HS-5 (cell line): ENCODE data around the gene DISP2.

Source experiments
- DNase-seq: peaks from one replicate; pipeline ENCODE4 v3.0.0-alpha.2; 2012; ENCODE audit warnings: low read depth

The DISP2 gene

DNA sequence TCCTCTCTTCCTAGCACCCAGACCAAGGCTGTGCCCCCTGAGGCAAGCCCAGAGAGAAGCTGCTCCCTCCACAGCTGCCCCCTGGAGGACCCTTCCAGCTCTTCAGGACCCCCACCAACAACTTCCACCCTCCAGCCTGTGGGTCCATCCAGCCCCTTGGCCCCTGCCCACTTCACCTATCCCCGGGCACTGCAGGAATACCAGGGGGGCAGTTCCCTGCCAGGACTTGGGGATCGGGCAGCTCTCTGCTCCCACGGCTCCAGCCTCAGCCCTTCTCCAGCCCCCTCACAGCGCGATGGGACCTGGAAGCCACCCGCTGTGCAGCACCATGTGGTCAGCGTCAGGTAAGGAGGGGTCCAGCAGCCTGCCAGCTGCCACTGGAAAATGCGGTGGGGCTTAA, 5.6 kb downstream of the DISP2 start:
- DNase-seq, result no peak

DNA sequence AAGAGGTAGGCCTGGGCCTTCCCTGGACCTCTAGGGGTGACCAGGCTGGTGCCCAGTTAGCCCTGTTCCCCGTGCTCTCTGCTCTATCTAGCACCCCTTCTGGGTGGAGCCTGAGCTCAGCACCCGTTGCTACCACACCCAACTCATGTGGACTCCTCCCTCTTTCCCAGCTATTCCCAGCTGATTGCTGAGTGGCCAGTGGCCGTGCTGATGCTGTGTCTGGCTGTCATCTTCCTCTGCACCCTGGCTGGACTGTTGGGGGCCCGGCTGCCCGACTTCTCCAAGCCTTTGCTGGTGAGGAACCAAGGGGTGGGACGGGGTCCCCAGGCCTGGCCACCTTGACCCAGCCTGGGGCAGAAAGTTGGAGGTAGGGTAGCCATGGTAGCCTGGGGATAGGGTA, 6.2 kb downstream of the DISP2 start:
- no peak for DNase-seq

DNA sequence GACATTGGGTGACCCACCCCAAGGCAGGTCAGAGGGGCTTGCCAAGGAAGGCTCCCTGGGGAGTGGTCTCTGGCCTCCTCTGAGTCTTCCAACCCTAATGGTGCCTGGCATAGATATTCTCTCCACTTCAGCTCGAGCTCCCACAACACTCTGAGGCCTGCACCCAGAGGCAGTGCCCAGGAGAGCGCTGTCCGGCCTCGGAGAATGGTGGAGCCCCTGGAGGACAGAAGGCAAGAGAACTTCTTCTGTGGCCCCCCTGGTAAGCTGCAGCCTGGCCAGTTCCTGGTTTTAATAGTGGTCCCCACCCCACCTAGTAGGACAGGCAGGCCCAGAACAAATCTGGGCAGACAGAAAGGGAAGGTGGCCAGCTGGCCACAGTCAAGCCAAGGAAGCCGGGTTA, 7.0 kb downstream of the DISP2 start:
- DNase-seq, result no peak

DNA sequence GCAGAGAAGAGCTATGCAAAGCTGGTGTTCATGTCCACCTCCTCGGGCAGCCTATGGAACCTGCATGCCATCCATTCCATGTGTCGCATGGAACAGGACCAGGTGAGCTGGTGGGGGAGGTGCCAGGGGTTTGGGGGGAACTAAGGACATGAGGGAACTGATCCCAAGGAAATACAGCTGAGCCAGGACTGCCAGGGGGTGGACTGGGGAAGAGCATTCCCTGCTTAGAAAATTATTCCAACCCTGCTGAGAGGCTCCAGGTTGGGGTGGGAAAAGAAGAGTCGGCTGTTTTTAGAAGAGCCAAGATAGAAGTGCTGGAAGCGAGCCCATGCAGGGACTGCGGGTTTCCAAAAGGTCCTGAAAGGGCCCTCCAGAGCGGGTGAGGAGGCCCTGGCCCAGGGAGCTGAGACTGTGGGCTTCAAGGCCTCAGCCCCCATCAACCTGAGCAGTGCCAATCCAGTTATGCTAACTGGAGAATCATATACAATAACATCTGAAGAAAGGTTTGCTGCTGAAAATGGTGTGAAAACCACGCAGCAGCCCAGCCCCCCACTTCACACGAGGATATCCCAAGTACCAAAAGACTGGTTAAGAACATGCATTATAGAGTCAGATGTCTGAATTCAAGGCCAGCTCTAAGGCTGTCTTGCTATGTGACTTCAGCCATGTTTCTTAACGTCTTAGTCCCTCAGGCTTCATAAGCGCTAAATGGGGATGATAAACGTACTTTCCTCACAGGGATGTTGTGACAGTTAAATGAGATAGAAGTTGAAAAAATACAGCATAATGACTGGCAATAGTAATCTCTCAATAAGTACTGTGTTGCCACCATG, 7.8 kb downstream of the DISP2 start:
- no peak for DNase-seq

DNA sequence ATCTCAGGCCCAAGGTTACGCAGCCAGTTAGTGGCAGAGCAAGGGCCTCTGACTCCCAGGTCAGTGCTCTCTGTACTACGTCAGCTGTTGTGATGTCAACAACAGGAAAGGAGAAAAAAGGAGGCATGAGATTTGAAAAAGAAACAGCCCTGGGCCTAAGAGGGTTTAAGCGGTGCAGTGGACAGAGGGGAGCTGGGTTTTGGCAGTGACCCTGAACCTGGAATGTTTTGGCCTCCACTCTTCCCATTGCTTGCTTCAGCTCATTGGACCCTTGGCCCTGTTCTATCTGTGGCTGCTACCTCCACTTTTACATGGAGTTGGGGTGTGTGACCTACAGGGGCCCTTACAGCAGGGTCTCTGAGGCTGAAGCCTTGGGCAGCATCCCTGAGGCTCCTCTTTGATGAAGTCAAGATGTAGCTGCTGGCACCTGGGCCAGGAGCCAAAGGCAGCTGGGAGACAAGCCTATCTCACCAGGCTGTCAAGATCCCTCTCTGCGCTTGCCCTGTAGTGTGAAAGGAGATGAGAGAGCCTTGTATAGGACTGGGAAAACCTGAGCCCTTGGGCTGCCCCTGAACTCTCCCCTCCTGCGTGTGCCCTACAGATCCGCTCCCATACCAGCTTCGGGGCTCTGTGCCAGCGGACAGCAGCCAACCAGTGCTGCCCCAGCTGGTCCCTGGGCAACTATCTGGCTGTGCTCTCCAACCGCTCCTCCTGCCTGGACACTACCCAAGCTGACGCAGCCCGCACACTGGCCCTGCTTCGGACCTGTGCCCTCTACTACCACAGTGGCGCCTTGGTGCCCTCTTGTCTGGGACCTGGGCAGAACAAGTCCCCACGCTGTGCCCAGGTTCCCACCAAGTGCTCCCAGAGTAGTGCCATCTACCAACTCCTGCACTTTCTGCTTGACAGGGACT, 8.7 kb downstream of the DISP2 start:
- no peak for DNase-seq

DNA sequence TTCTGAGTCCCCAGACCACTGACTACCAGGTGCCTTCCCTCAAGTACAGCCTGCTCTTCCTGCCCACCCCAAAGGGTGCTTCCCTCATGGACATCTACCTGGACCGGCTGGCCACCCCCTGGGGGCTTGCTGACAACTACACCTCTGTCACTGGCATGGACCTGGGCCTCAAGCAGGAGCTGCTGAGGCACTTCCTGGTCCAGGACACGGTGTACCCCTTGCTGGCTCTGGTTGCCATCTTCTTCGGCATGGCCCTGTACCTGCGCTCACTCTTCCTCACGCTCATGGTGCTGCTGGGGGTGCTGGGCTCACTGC, 9.3 kb downstream of the DISP2 start:
- no peak for DNase-seq

DNA sequence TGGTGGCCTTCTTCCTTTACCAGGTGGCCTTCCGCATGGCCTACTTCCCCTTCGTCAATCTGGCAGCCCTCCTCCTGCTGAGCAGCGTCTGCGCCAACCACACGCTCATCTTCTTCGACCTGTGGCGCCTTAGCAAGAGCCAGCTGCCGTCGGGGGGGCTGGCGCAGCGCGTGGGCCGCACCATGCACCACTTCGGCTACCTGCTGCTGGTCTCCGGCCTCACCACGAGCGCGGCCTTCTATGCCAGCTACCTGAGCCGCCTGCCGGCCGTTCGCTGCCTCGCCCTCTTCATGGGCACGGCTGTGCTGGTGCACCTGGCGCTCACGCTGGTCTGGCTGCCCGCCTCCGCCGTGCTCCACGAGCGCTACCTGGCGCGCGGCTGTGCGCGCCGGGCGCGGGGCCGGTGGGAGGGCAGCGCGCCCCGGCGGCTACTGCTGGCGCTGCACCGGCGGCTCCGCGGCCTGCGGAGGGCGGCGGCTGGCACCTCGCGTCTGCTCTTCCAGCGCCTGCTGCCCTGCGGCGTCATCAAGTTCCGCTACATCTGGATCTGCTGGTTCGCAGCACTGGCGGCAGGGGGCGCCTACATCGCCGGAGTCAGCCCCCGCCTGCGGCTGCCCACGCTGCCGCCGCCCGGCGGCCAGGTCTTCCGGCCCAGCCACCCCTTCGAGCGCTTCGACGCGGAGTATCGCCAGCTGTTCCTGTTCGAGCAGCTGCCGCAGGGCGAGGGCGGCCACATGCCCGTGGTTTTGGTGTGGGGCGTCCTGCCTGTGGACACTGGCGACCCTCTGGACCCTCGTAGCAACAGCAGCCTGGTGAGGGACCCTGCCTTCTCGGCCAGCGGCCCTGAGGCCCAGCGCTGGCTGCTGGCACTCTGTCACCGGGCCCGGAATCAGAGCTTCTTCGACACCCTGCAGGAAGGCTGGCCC, 9.9 kb downstream of the DISP2 start:
- no peak for DNase-seq

DNA sequence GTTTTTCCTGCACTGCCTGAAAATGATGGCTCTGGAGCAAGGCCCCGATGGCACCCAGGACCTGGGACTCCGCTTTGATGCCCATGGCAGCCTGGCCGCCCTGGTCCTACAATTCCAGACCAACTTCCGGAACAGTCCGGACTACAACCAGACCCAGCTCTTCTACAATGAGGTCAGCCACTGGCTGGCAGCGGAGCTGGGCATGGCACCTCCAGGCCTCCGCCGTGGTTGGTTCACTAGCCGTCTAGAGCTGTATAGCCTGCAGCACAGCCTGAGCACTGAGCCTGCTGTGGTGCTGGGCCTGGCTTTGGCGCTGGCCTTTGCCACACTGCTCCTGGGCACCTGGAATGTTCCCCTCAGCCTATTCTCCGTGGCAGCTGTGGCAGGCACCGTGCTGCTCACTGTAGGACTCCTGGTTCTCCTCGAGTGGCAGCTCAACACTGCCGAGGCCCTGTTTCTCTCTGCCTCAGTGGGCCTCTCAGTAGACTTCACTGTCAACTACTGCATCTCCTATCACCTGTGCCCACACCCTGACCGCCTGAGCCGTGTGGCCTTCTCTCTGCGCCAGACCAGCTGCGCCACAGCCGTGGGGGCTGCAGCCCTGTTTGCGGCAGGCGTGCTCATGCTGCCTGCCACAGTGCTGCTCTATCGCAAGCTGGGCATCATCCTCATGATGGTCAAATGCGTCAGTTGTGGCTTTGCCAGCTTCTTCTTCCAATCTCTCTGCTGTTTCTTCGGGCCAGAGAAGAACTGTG, 10.9 kb downstream of the DISP2 start:
- no peak for DNase-seq

DNA sequence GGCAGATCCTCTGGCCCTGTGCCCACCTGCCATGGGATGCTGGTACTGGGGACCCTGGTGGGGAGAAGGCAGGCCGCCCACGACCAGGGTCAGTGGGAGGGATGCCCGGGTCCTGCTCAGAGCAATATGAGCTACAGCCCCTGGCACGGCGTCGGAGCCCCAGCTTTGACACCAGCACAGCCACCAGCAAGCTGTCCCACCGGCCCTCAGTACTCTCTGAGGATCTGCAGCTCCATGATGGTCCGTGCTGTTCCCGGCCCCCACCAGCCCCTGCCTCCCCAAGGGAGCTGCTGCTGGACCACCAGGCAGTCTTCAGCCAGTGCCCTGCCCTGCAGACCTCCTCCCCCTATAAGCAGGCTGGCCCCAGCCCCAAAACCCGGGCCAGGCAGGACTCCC, 11.5 kb downstream of the DISP2 start:
- DNase-seq, result no peak

DNA sequence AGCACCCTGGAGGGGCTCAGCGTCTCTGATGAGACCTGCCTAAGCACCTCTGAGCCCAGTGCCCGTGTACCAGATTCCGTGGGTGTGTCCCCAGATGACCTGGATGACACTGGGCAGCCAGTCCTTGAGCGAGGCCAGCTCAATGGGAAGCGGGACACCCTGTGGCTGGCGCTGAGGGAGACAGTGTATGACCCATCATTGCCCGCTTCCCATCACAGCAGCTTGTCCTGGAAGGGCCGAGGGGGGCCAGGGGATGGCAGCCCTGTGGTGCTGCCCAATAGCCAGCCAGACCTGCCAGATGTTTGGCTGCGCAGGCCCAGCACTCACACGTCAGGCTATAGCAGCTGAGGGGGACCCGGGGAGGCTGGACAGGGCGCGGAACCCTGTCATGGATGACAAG, 12.0 kb downstream of the DISP2 start:
- DNase-seq, result no peak

DNA sequence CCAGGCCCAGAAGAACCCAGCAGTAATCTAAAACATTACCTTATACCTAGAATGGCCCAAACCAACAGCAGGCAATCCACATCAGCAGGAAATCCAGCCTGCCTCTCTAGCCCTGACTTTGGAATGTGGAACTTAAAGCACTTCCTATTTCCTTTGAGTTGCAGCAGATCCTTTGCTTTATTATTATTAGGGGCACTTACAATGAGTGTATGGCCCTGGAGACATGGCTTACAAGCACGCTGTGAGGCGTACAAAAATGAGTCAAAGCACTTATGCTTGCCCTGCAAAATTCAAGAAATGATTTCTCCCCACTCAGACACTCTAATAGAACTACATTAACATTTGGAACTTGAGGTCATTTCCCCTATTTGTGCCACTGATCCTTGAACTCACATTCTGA, 15.0 kb downstream of the DISP2 start:
- DNase-seq, result no peak

DNA sequence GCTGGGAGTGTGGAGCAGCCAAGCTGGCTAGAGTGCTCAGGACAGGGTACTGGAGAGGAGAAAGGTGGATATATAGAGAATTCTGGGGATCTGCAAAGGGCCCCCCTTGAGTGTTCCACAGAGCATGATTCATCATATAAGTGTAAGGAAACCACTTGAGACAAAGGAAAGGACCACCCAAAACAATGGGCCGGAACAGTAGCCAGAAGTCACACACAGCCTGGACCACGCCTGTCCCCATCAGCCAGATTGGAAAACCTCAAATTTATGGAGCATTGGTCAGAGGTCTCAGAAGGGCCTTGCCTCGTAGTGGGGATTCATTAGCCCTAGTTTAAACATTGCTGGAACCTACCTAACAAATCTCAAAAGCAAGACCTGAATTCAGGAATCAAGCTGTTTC, 19.6 kb downstream of the DISP2 start:
- no peak for DNase-seq

DNA sequence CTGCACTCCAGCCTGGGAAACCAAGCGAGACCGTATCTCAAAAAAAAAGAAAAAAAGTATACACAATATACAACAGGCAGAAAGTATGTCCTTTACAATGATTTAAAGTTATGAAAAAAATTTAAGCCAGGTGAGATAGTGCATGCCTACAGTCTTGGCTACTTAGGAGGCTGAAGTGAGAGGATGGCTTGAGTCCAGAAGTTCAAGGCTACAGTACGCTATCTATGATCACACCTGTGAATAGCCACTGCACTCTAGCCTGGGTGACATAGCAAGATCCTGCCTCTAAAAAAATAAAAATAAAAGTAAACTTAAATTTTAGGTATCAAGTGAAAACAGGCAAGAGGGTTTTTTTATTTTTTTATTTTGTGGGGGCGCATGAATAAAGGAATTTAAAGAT, 21.4 kb downstream of the DISP2 start:
- no peak for DNase-seq

DNA sequence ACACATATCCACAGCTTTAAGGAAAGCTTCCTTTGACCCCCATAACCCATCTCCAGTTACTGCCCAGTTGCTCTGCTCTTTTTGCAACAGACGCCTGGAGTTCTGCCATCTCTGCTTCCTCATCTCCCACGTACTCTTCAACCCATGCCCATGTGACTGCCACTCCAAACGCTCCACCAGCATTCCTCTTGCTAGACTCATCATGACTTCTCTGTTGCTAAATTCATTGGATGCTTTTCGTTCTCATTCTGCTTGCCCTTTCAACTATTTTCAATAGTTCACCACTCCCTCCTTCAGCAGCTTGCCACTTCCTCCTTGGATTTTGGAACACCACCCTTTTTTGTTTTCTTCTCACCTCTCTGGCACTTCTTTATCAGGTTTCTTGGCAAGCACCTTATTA, 21.8 kb downstream of the DISP2 start:
- peak; percentile 96 for DNase-seq

DNA sequence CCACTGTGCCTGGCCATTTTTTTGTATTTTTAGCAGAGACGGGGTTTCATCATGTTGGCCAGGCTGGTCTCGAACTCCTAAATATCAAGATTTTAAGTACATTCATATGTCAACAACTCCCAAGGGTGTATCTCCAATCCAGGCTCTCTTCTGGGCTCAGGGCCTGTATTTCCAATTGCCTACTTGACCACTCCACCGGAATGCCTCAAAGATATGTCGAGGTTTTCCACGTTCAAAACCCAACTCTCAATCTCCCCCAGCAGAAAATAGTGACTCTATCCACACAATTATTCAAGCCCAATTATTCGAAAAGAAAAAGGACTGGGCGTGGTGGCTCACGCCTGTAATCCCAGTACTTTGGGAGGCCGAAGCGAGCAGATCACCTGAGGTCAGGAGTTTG, 22.6 kb downstream of the DISP2 start:
- DNase-seq, result no peak

DNA sequence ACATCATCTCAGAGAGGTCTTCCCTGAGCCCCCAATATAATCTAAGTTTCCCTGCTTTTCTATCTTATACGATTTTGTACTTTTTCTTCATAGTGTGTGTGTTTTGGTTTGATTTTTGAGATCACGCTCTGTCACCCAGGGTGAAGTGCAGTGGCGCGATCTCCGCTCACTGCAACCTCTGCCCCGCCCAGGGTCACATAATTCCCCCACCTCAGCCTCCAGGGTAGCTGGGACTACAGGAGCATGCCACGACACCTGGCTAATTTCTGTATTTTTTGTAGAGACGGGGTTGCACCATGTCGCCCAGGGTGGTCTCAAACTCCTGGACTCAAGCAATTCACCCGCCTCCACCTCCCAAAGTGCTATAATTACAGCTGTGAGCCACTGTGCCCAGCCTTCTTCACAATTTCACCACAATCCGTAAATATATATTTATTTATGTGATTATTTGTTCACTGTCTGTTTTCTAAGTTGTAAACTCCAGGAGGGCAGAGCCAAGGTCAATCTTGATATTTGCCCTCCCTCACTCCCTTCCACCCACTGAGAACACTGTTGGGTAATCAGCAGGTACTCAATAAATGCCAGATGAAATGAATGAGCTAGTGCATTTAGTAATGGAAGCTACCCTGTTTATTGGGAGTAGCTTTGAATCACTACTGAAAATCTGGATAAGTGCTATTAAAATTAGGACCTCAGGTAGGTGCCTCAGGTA, 24.0 kb downstream of the DISP2 start:
- DNase-seq, result no peak

DNA sequence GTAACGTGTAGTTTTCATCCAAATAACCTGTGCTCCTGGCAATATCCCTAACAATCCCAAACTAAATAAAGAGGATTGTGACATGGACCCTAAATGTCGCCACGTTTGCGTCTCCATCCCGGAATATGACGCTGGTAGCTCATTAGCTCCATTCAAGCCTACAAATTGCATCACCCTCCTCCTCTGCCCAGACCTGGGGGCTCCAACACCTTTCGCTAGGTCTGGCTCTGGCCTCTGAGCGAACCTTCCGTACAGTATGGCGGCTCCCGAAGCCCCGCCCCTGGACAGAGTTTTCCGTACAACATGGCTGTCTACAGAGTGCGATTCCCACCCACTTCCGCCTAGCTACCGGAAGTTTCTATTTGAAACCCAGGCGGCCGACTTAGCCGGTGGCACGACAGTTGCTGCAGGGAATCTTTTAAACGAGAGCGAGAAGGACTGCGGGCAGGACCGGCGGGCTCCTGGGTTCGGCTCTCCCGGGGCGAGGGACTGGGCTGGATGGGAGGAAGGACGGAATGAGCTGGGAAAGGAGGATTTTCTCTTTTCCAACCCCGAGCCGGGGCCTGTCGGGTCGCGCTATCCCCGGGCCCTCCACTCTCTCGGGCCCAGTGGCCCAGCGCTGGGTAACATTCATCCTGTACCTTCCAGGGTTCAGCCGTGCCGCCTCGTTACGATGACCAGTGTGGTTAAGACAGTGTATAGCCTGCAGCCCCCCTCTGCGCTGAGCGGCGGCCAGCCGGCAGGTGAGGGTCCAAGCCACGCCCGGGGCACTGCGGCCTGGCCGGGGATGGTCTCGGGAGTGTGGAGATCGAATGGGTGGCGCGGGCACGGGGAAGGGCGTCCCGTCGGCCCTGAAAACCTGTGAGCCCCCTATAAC, 24.8 kb downstream of the DISP2 start, which contains the start of gene KNSTRN:
Gene KNSTRN, plus strand, starts transcription at position 142 of the 877 bp plus-strand sequence. Its CDS starts 115 bp downstream, at position 257.
- DNase-seq, result peak; percentile 80

DNA sequence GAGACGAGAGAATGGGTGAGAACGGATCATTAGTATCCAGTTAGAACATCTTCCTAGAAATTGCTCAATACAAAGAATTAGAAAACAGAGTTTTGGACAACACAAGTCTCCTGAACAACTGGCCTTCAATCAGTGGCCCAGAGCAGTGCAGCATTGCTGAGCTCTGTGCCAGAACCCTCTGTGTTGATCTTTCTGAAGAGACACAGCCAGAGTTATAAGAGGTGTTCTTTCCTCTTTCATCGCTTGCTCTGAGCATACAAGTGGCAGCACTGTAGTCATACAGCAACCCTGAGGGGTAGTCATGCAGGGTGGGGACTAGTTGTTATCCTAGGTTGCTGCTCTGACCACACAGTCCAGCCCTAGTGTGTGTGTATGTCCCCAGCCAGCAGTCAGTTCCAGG, 28.5 kb downstream of the DISP2 start:
- no peak for DNase-seq

DNA sequence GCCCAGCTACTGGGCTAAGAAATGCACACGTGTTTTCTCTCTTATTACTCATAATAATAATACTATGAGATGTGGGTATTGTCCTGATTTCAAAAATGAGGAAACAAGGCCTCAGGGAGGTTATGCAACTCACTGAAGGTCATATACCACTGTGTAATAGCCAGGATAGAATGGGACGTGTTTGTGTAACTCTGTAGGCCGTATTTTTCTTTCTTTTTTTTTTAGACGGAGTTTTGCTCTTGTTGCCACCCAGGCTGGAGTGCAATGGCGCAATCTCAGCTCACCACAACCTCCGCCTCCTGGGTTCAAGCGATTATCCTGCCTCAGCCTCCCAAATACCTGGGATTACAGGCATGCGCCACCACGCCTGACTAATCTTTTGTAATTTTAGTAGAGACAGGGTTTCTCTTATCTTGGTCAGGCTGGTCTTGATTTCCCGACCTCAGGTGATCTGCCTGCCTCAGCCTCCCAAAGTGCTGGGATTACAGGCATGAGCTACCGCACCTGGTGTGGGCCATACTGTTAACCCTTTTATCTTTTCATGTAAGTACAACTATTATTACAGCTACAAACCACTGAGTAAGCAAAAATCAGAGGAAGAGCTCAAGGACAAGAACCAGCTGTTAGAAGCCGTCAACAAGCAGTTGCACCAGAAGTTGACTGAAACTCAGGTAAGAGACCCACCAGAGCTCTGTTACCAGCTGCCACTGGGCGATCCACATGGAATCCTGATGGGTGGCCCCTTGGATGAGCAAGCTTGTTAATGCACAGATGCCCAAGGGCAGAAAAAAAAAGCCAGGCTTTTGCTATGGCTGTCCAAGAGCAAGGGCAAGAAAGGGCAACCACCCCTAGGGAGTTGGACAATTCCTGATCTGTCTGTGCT, 31.2 kb downstream of the DISP2 start:
- no peak for DNase-seq
